IMR-90 (cell line): ENCODE results near the gene TRIP4. TPM values are rescaled to one million over a fixed set of nuclear protein-coding genes. Genes with fewer than 3 reads are reported as not detected.

Source experiments
- ATAC-seq: fragments of 200-7000 bp; cut with Tn5 transposase; 2 replicates; pipeline ENCODE4 v1.9.1; 2020; ENCODE audit warnings: low read depth, mild to moderate bottlenecking, moderate library complexity
- BruUV-seq: library from RNA; stranded (reverse); fragments of 400-500 nt; replicated peaks from 2 replicates; lab custom pipeline; 2021; lab: Mats Ljungman, UMichigan
- CTCF ChIA-PET: fragments of 300-600 bp; formaldehyde crosslinking; extraction: SDS; loops from one replicate; lab custom pipeline; 2021; ENCODE audit warnings: antibody characterized with exemption; lab: Yijun Ruan, JAX
- POLR2A ChIA-PET: fragments of 300-600 bp; sonication (Branson Sonifier 250); formaldehyde crosslinking; loops from one replicate; lab custom pipeline; 2022; ENCODE audit warnings: antibody characterized with exemption; ENCODE audit not compliant: unreplicated experiment; lab: Charles Lee
- DNase-seq: peaks from one replicate; pipeline ENCODE4 v3.0.0; 2013
- H2AFZ ChIP-seq: replicated peaks from 2 replicates; pipeline ENCODE3; 2013; ENCODE audit warnings: low read length, mild to moderate bottlenecking; ENCODE audit not compliant: poor library complexity
- H2AK5ac ChIP-seq: 2 replicates; pipeline ENCODE4 v1.6.1; 2013; ENCODE audit warnings: low read depth, low read length, inconsistent platforms
- H2AK9ac ChIP-seq: replicated peaks from 2 replicates; pipeline ENCODE3; 2013; ENCODE audit warnings: mild to moderate bottlenecking, low read depth, low read length, moderate library complexity; ENCODE audit not compliant: poor library complexity
- H2BK120ac ChIP-seq: 2 replicates; pipeline ENCODE4 v1.6.1; 2013; ENCODE audit warnings: low read depth, low read length, inconsistent platforms
- H2BK15ac ChIP-seq: 3 replicates; pipeline ENCODE4 v1.6.1; 2013; ENCODE audit warnings: low read depth, low read length, inconsistent platforms
- H2BK20ac ChIP-seq: 2 replicates; pipeline ENCODE4 v1.6.1; 2013; ENCODE audit warnings: low read depth, mild to moderate bottlenecking, inconsistent platforms, low read length, moderate library complexity
- H2BK5ac ChIP-seq: 2 replicates; pipeline ENCODE4 v1.6.1; 2013; ENCODE audit warnings: mild to moderate bottlenecking, low read depth, low read length, inconsistent platforms; ENCODE audit not compliant: poor library complexity, severe bottlenecking
- H3K14ac ChIP-seq: replicated peaks from 2 replicates; pipeline ENCODE4 v1.6.1; 2013; ENCODE audit warnings: low read depth, low read length, inconsistent platforms
- H3K18ac ChIP-seq: 2 replicates; pipeline ENCODE4 v1.6.1; 2013; ENCODE audit warnings: low read depth, low read length, control low read depth
- H3K23ac ChIP-seq: 2 replicates; pipeline ENCODE4 v1.6.1; 2013; ENCODE audit warnings: low read depth, low read length, inconsistent platforms
- H3K27ac ChIP-seq: 2 replicates; pipeline ENCODE4 v1.5.1; 2013; ENCODE audit warnings: mild to moderate bottlenecking, control low read depth, low read length; ENCODE audit not compliant: insufficient read depth
- H3K27me3 ChIP-seq: 2 replicates; pipeline ENCODE4 v1.6.1; 2013; ENCODE audit warnings: low read length; ENCODE audit not compliant: control insufficient read depth, insufficient read depth
- H3K36me3 ChIP-seq: 2 replicates; pipeline ENCODE4 v1.6.1; 2013; ENCODE audit warnings: low read length, mixed read lengths; ENCODE audit not compliant: control insufficient read depth, insufficient read depth
- H3K4ac ChIP-seq: 2 replicates; pipeline ENCODE4 v1.6.1; 2013; ENCODE audit warnings: low read depth, low read length, inconsistent platforms
- H3K4me1 ChIP-seq: 2 replicates; pipeline ENCODE4 v1.6.1; 2013; ENCODE audit warnings: low read length, mixed read lengths; ENCODE audit not compliant: control insufficient read depth, insufficient read depth
- H3K4me2 ChIP-seq: 2 replicates; pipeline ENCODE4 v1.6.1; 2013; ENCODE audit warnings: low read depth, mild to moderate bottlenecking, control low read depth, low read length, moderate library complexity
- H3K4me3 ChIP-seq: 2 replicates; pipeline ENCODE4 v1.5.1; 2013; ENCODE audit warnings: low read depth, mild to moderate bottlenecking, control low read depth, low read length, moderate library complexity; ENCODE audit not compliant: insufficient read depth
- H3K56ac ChIP-seq: 2 replicates; pipeline ENCODE4 v1.6.1; 2013; ENCODE audit warnings: low read length, inconsistent platforms; ENCODE audit not compliant: insufficient read depth; ENCODE audit errors: extremely low read depth
- H3K79me1 ChIP-seq, 2 experiments: 2 replicates each; pipeline ENCODE4 v1.6.1; 2013; ENCODE audit warnings: low read length in 2 of 2, inconsistent platforms in 1 of 2, low read depth in 1 of 2
- H3K9ac ChIP-seq: 2 replicates; pipeline ENCODE4 v1.6.1; 2013; ENCODE audit warnings: low read depth, low read length, control low read depth
- H3K9me1 ChIP-seq: 2 replicates; pipeline ENCODE4 v1.6.1; 2013; ENCODE audit warnings: low read length, inconsistent platforms; ENCODE audit not compliant: insufficient read depth
- H3K9me3 ChIP-seq: 2 replicates; pipeline ENCODE4 v1.6.1; 2013; ENCODE audit warnings: low read length; ENCODE audit not compliant: control insufficient read depth, insufficient read depth
- H4K20me1 ChIP-seq: 2 replicates; pipeline ENCODE4 v1.6.1; 2013; ENCODE audit warnings: low read length, inconsistent platforms; ENCODE audit not compliant: insufficient read depth
- H4K5ac ChIP-seq: 2 replicates; pipeline ENCODE4 v1.6.1; 2013; ENCODE audit warnings: mild to moderate bottlenecking, low read depth, low read length, control low read depth
- H4K8ac ChIP-seq, 2 experiments: 2 replicates each; pipeline ENCODE4 v1.6.1; 2013; ENCODE audit warnings: low read depth in 2 of 2, low read length in 2 of 2, control low read depth in 1 of 2, inconsistent platforms in 1 of 2
- H4K91ac ChIP-seq: 2 replicates; pipeline ENCODE4 v1.6.1; 2013; ENCODE audit warnings: low read depth, low read length, inconsistent platforms; ENCODE audit not compliant: insufficient read depth
- CEBPB ChIP-seq: IDR thresholded peaks from 2 replicates; pipeline ENCODE4 v1.6.1; 2012; ENCODE audit warnings: low read depth, low read length, improper control_type of control experiment
- CHD1 ChIP-seq: IDR thresholded peaks from 2 replicates; pipeline ENCODE4 v1.6.1; 2012; ENCODE audit warnings: low read depth, low read length, improper control_type of control experiment
- CTCF ChIP-seq: conservative IDR thresholded peaks from 2 replicates; pipeline ENCODE4 v1.5.1; 2012; ENCODE audit warnings: mild to moderate bottlenecking, low read depth, low read length, improper control_type of control experiment
- MAFK ChIP-seq: IDR thresholded peaks from 2 replicates; pipeline ENCODE4 v1.6.1; 2012; ENCODE audit warnings: low read depth, low read length, improper control_type of control experiment
- MAZ ChIP-seq: IDR thresholded peaks from 2 replicates; pipeline ENCODE4 v1.6.1; 2012; ENCODE audit warnings: low read depth, mild to moderate bottlenecking, low read length, improper control_type of control experiment, moderate library complexity, borderline replicate concordance
- MXI1 ChIP-seq: IDR thresholded peaks from 2 replicates; pipeline ENCODE4 v1.6.1; 2012; ENCODE audit warnings: low read depth, mild to moderate bottlenecking, low read length, moderate library complexity, borderline replicate concordance
- POLR2A ChIP-seq: IDR thresholded peaks from 2 replicates; pipeline ENCODE4 v1.6.1; 2012; ENCODE audit warnings: mild to moderate bottlenecking, low read depth, low read length
- RAD21 ChIP-seq: IDR thresholded peaks from 2 replicates; pipeline ENCODE4 v1.6.1; 2012; ENCODE audit warnings: low read length, improper control_type of control experiment
- RCOR1 ChIP-seq: IDR thresholded peaks from 2 replicates; pipeline ENCODE4 v1.6.1; 2012; ENCODE audit warnings: mild to moderate bottlenecking, low read length, improper control_type of control experiment; ENCODE audit not compliant: insufficient replicate concordance
- SMC3 ChIP-seq: fragments of 150-350 bp; IDR thresholded peaks from 2 replicates; pipeline ENCODE4 v1.6.1; 2016; ENCODE audit warnings: low read depth, mild to moderate bottlenecking, antibody characterized with exemption, low read length, moderate library complexity
- WGBS, 2 experiments: methylation state at CpG; one replicate each; pipeline versions ENCODE4 v1.1.5 to v1.1.7; 2013; ENCODE audit warnings: missing lambda C conversion rate in 2 of 2; ENCODE audit not compliant: insufficient read length in 1 of 2; ENCODE audit errors: extremely low coverage in 2 of 2; 5-methylcytosine and 5-hydroxymethylcytosine counted together
- dilution Hi-C: fragments of 300-500 bp; cut with HindIII; formaldehyde crosslinking; loops from one replicate; pipeline ENCODE4 v1.14.3; 2018; ENCODE audit warnings: low sequenced_read_pairs; ENCODE audit not compliant: unreplicated experiment
- in situ Hi-C: fragments of 300-500 bp; cut with MboI; formaldehyde crosslinking; loops from 3 replicates; pipeline ENCODE4 v1.14.3; 2019; ENCODE audit warnings: low sequenced_read_pairs, inconsistent platforms, mixed read lengths
- intact Hi-C: fragments of 100-400 bp; cut with micrococcal nuclease; formaldehyde crosslinking; loops from 2 replicates; pipeline ENCODE4 v1.10.0; 2022
- polyA plus RNA-seq, 3 experiments: library from polyadenylated mRNA; depleted of rRNA; stranded (reverse); fragments of >200 nt; gene quantifications; 2 replicates each; pipeline ENCODE4 v1.2.3, GENCODE V29; 2012; ENCODE audit warnings: low replicate concordance in 1 of 3
- total RNA-seq: library from RNA; depleted of rRNA; stranded (reverse); fragments of >200 nt; gene quantifications from 2 replicates; pipeline ENCODE4 v1.2.3, GENCODE V29; 2012

TRIP4 gene
- total and polyA plus RNA-seq, 2 of the 4 experiments (the other 2 are of a cell fraction): 13.1 to 19.4 TPM

GRCh38 chr15:64501396-64501715 lies 113.7 kb downstream of the TRIP4 start:
- dilution Hi-C loops: no loop called here
- WGBS, 2 experiments: no CpG with 5 or more reads among the region's 1 CpG
- in situ Hi-C loops: no loop called here
- Histone ChIP-seq H3K18ac (no peak overlapping the region), H4K5ac (no peak overlapping the region), H2AK5ac (no peak overlapping the region), H2BK20ac (no peak overlapping the region), H2BK15ac (no peak overlapping the region), H2BK120ac (no peak overlapping the region), H4K20me1 (peaks cover 48% of the 10 kb centered on the region), H3K9me3 (no peaks in the 10 kb centered on the region), H3K56ac (no peak overlapping the region), H3K23ac (no peak overlapping the region), H3K4me3 (no peak overlapping the region), H3K9me1 (peaks cover 27% of the 10 kb centered on the region), H3K36me3 (peaks cover 23% of the 10 kb centered on the region), H3K27ac (no peak overlapping the region), H3K14ac (no peak overlapping the region), H3K79me1 (peaks cover 51 to 85% of the 10 kb centered on the region in 2 experiments), H3K4me1 (peaks cover 15% of the 10 kb centered on the region), H2AFZ (no peak overlapping the region), H3K4me2 (no peak overlapping the region), H2AK9ac (no peak overlapping the region), H2BK5ac (no peak overlapping the region), H3K4ac (no peak overlapping the region), H4K91ac (no peak overlapping the region), H3K9ac (no peak overlapping the region), H3K27me3 (no peaks in the 10 kb centered on the region), H4K8ac (no peak overlapping the region)
- ChIA-PET POLR2A (interaction anchor here (0.6 kb wide), 1 partner anchor 41 kb away, joined by 18 read pairs; the partner anchor contains the start of gene ZNF609), CTCF (interaction anchor here (1.8 kb wide), 1 partner anchor 152 kb away, joined by 5 read pairs; no protein-coding TSS in a partner anchor)
- ATAC-seq (no peak), DNase-seq (no peak)
- TF ChIP-seq MXI1 (no peak), MAFK (no peak), CHD1 (no peak), POLR2A (no peak), SMC3 (no peak), CTCF (no peak), MAZ (no peak), CEBPB (no peak), RCOR1 (no peak), RAD21 (no peak)
- BruUV-seq: no TSS peak
- intact Hi-C loops: no loop called here
